ENCODE data around the gene TMEM178A. TPM values are rescaled to one million over a fixed set of nuclear protein-coding genes. Genes with fewer than 3 reads are reported as not detected.

The TMEM178A gene
- total and polyA plus RNA-seq, 2 of the 8 experiments (the other 6 are each of a cell fraction or from before 2014, with no cell fraction given): 11.2 to 14.9 TPM

DNA sequence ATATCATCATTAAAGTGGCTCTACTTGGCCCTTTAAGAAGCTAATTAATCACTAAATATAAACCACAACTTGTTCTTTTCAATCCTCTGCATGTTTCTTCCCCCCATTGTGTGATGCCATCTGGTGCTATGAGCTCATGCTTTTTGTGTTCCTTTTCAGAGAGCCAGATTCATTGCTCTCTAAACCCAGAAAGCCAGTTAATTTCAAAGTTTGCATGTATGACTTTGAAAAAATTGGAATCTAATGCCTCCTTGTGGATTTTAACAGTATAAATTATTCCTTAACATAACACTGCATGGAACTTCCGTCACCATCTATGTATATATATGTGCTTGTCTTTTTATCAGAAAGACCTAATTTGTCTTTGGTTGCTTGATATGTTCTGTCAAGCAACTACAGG lies 31.1 kb downstream of the TMEM178A start:
- Histone ChIP-seq H3K4me3 (ENCODE audit: extremely low read depth in 1 of 4, insufficient read depth in 2 of 4, low read depth in 3 of 4, low read length in 4 of 4) (no peak overlapping the region), H3K27me3 (replicated peaks in 1 of 4; ENCODE audit: control insufficient read depth in 3 of 4, extremely low read depth in 1 of 4, insufficient read depth in 3 of 4, low read length in 3 of 4) (no peaks in the 10 kb centered on the region; a peak in 1 of 7 replicates), H3K27ac (ENCODE audit: low read depth, low read length) (no peak overlapping the region), H2BK5ac (ENCODE audit: low read depth, low read length) (no peak overlapping the region), H3K79me2 (ENCODE audit: control insufficient read depth in 1 of 2, insufficient read depth in 2 of 2, low read length in 2 of 2) (no peaks in the 10 kb centered on the region), H2BK15ac (ENCODE audit: low read length) (no peak overlapping the region), H3K4me1 (replicated peaks in 1 of 4; ENCODE audit: control insufficient read depth in 3 of 4, insufficient read depth in 4 of 4, low read length in 3 of 4) (peaks cover 0 to 2% (median 0%) of the 10 kb centered on the region in 4 experiments; a peak in 2 of 7 replicates), H3K9ac (replicated peaks in 1 of 4; ENCODE audit: extremely low read depth in 1 of 4, low read depth in 3 of 4, low read length in 3 of 4) (no peak overlapping the region), H4K8ac (ENCODE audit: extremely low read depth, insufficient read depth, low read length) (no peak overlapping the region), H3K9me3 (ENCODE audit: insufficient read depth in 2 of 2, low read depth in 1 of 2, low read length in 1 of 2) (peaks cover under 1 to 6% of the 10 kb centered on the region in 2 experiments; a peak in 2 of 4 replicates), H3K36me3 (ENCODE audit: control insufficient read depth in 2 of 4, insufficient read depth in 4 of 4, low read length in 3 of 4) (peaks cover 0 to 2% (median 0%) of the 10 kb centered on the region in 4 experiments; a peak in 2 of 8 replicates), H3K23ac (ENCODE audit: insufficient read length) (no peak overlapping the region), H4K91ac (replicated peaks; ENCODE audit: insufficient read length, low read length) (no peak overlapping the region), H2BK20ac (ENCODE audit: low read length) (no peak overlapping the region), H3K56ac (replicated peaks; ENCODE audit: insufficient read length, low read depth, low read length) (no peak overlapping the region), H2BK12ac (ENCODE audit: low read depth, low read length) (no peak overlapping the region), H3K18ac (ENCODE audit: extremely low read depth, low read length) (no peak overlapping the region), H2BK120ac (replicated peaks; ENCODE audit: low read depth, low read length) (no peak overlapping the region), H3K4me2 (ENCODE audit: insufficient read depth in 1 of 2, low read depth in 2 of 2, low read length in 2 of 2) (no peak overlapping the region), H3K4ac (replicated peaks; ENCODE audit: insufficient read length, low read depth, low read length) (no peak overlapping the region), H2AFZ (ENCODE audit: low read length) (no peak overlapping the region), H3K14ac (ENCODE audit: insufficient read length) (no peak overlapping the region), H3K23me2 (ENCODE audit: low read depth, low read length) (no peaks in the 10 kb centered on the region), H3K79me1 (ENCODE audit: low read depth, low read length) (no peaks in the 10 kb centered on the region), H4K5ac (ENCODE audit: insufficient read length, low read depth, low read length) (no peak overlapping the region), H2AK5ac (ENCODE audit: low read depth, low read length) (no peak overlapping the region), H4K20me1 (replicated peaks in 1 of 2; ENCODE audit: control insufficient read depth in 1 of 2, insufficient read depth in 2 of 2, low read length in 2 of 2) (no peaks in the 10 kb centered on the region)
- FAIRE-seq (no peak), DNase-seq (ENCODE audit: low read depth in 1 of 2, low spot score in 2 of 2) (no peak)
- TF ChIP-seq BCL11A (IDR thresholded peaks at IDR 0.05; ENCODE audit: low read depth in 2 of 2, low read length in 2 of 2): no peak
- CTCF ChIA-PET (ENCODE audit: partially characterized antibody): interaction anchor here (0.8 to 1.7 kb wide), 7 partner anchors 11 to 103 kb away, joined by 3 to 9 read pairs (median 3); no protein-coding TSS in a partner anchor
- WGBS, 2 experiments (ENCODE audit: extremely low coverage in 1 of 2, insufficient coverage in 1 of 2, insufficient read length in 1 of 2, insufficient replicate concordance in 2 of 2, low coverage in 1 of 2, low lambda C conversion rate in 2 of 2, missing lambda C conversion rate in 1 of 2): 89% methylated on average over 1 of the region's 1 CpG; no CpG with 5 or more reads in 1 of the 2 experiments
- POLR2A ChIA-PET (ENCODE audit: partially characterized antibody): interaction anchor here (1.1 to 1.3 kb wide), 2 partner anchors 9 kb away, joined by 3 read pairs; no protein-coding TSS in a partner anchor

All from H1 (cell line).